Measurements from ENCODE around the gene DNAJC18.

Gene DNAJC18

GRCh38 chr5:139461698-139462097 is 22.4 kb upstream of the DNAJC18 start:
- TF ChIP-seq CTCF (IDR thresholded peaks at IDR 0.05; ENCODE audit: insufficient read depth, low read length, missing control alignments) = no peak
- H3K4me3 ChIP-seq (ENCODE audit: low read depth, low read length) = no peak overlapping the region
- ChIA-PET CTCF (interaction anchor here (1.4 to 1.6 kb wide), 2 partner anchors 16 to 21 kb away, joined by 3 to 4 read pairs; partner anchors contain the start of gene STING1), POLR2A (no interaction called here)
- DNase-seq (ENCODE audit: low read depth, low spot score) = no peak

- no peak for DNase-seq (ENCODE audit: low read depth, low spot score)
- TF ChIP-seq CTCF (IDR thresholded peaks at IDR 0.05; ENCODE audit: insufficient read depth, low read length, missing control alignments) = no peak
- CTCF ChIA-PET = interaction anchor here (1.4 to 1.6 kb wide), 2 partner anchors 17 to 21 kb away, joined by 3 to 4 read pairs; partner anchors contain the start of gene STING1
- POLR2A ChIA-PET = no interaction called here
- H3K4me3 ChIP-seq (ENCODE audit: low read depth, low read length) = no peak overlapping the region
Measured at GRCh38 chr5:139461176-139461575, 21.9 kb upstream of the DNAJC18 start.

- ChIA-PET POLR2A (no interaction called here), CTCF (interaction anchor here (1.1 to 3.4 kb wide), 2 partner anchors 10 to 53 kb away, joined by 3 to 10 read pairs; partner anchors contain the start of gene SMIM33)
- TF ChIP-seq CTCF (IDR thresholded peaks at IDR 0.05; ENCODE audit: insufficient read depth, low read length, missing control alignments) = no peak
- no peak overlapping the region for H3K4me3 ChIP-seq (ENCODE audit: low read depth, low read length)
- no peak for DNase-seq (ENCODE audit: low read depth, low spot score)
Measured at GRCh38 chr5:139460455-139460854, 21.1 kb upstream of the DNAJC18 start.

DNA sequence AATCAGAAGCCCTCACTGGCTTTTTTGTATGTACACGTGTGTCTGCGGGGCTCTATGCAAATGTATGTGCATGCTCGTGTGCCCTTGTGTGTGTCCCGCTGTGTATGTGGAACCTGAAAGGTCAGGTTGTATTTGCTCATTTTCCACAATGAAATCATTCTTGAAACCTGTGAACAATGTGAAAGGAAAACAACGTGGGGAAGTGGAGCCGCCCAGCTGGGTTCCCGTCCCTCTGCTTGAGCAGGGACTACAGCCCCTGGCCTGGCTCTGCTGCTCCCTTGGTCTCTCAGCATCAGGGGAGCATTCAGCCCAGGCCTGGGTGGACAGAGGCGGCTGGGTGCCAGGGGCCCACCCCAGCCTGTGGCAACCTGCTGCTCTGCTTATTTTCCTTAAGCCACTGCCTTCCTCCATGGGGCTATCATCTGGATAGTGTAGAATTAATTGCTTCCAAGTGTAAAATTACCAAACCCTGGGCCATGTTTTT is 20.2 kb upstream of the DNAJC18 start:
- POLR2A ChIA-PET = no interaction called here
- H3K4me3 ChIP-seq (ENCODE audit: low read depth, low read length) = no peak overlapping the region
- DNase-seq (ENCODE audit: low read depth, low spot score) = no peak
- CTCF ChIA-PET = interaction anchor here (3.4 kb wide), 1 partner anchor 54 kb away, joined by 10 read pairs; no protein-coding TSS in a partner anchor
- no peak for TF ChIP-seq CTCF (IDR thresholded peaks at IDR 0.05; ENCODE audit: insufficient read depth, low read length, missing control alignments)

DNA sequence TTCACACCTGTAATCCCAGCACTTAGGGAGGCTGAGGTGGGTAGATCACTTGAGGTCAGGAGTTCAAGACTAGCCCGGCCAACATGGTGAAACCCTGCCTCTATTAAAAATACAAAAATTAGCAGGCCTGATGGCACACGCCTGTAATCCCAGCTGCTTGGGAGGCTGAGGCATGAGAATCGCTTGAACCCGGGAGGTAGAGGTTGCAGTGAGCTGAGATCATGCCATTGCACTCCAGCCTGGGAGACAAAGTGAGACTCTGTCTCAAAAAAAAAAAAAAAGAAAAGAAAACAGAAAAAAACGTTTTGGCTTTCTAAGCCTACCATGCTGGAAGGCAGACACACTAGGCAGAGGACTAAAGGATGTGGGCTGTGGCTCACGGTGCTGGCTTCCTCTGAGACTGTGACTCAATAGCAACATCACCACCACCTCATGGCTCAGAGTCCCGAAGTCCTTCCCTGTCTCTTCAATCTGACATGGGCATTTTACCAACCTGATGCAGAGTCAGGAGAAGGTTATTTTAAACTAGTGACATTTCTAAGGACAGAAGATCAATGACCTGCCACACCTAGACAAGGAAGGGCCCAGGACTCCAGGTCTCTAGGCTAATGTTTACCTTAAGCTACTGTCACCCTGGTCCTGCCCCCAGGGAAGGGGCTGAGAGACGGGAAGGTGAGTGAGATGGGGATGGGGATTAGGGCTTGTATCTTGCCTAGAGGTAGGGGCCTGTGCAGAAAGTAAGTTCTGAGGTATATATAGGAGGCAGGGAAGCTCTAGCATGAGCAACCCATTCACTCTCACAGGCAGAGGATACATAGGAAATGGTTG is 19.5 kb upstream of the DNAJC18 start:
- peak; percentile 24 for DNase-seq (ENCODE audit: low read depth, low spot score)
- TF ChIP-seq CTCF (IDR thresholded peaks at IDR 0.05; ENCODE audit: insufficient read depth, low read length, missing control alignments) = no peak
- H3K4me3 ChIP-seq (ENCODE audit: low read depth, low read length) = no peak overlapping the region
- POLR2A ChIA-PET = no interaction called here
- CTCF ChIA-PET = interaction anchor here (3.4 kb wide), 1 partner anchor 55 kb away, joined by 10 read pairs; no protein-coding TSS in a partner anchor

DNA sequence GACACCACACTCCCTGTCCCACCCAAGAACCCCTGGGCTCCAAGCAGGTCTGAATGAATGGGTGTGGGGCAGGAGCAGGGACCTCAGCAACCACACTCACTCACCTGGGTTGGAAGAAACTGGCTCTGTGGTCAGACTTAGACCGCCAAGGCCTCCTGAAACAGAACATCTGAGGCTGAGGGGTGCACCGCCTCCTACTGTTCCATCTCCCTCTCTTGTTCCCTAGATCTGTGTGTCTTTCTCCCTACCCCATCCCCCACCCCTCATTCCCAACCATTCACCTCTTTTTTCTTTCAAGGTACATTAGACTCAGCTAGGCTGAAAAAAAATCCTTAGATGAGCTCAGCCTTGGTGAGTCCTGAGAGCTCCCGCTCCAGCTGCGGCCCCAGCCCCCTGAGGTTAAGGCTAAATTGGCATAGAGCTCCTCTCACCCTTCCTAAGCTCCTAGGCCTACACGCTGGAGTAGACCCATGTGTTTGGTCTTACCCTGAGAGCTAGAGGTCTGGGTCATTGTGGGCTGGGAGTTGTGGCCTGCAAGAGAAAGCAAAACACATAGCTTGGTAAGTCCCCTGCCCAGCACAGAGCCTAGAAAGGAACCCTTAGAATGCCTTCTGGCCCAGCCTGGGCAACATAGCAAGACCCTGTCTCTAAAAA is 18.5 kb upstream of the DNAJC18 start:
- no peak for TF ChIP-seq CTCF (IDR thresholded peaks at IDR 0.05; ENCODE audit: insufficient read depth, low read length, missing control alignments)

More for the DNA sequence above, 18.5 kb upstream of the DNAJC18 start:
- H3K4me3 ChIP-seq (ENCODE audit: low read depth, low read length) = no peak overlapping the region
- ChIA-PET CTCF (interaction anchor here (0.9 to 3.4 kb wide), 2 partner anchors 10 to 56 kb away, joined by 3 to 10 read pairs; no protein-coding TSS in a partner anchor), POLR2A (interaction anchor here (0.7 kb wide), 1 partner anchor 11 kb away, joined by 3 read pairs; no protein-coding TSS in a partner anchor)
- DNase-seq (ENCODE audit: low read depth, low spot score) = no peak
